Measurements from ENCODE around the gene RNF14. TPM values are rescaled to one million over a fixed set of nuclear protein-coding genes. Genes with fewer than 3 reads are reported as not detected.

The RNF14 gene
- total RNA-seq, 1 donor from 2014 or later: 51.6 TPM

- H3K27me3 Mint-ChIP-seq (ENCODE audit: unreplicated experiment): peaks cover 1% of the 10 kb centered on the region
- peaks cover 3% of the 10 kb centered on the region for H3K4me1 Mint-ChIP-seq (ENCODE audit: unreplicated experiment)
- H3K27ac Mint-ChIP-seq (ENCODE audit: unreplicated experiment): no peak overlapping the region
- H3K4me3 Mint-ChIP-seq (ENCODE audit: unreplicated experiment): no peak overlapping the region
- DNase-seq (ENCODE audit: low spot score): no peak
- no peaks in the 10 kb centered on the region for H3K9me3 Mint-ChIP-seq (ENCODE audit: unreplicated experiment)
- no peak for TF ChIP-seq CTCF (IDR thresholded peaks at IDR 0.05; ENCODE audit: unreplicated experiment)
- peaks cover 3% of the 10 kb centered on the region for H3K36me3 Mint-ChIP-seq (ENCODE audit: low read depth, unreplicated experiment)
Observed at GRCh38 chr5:142038735-142039134, 69.8 kb downstream of the RNF14 start.

Other genes with a start within 250 kb of the RNF14 start
- 140 TPM for gene PCDH1, start 90.7 kb upstream of the RNF14 start, total RNA-seq (ENCODE audit: unreplicated experiment)
- gene DELE1, start 45.2 kb upstream of the RNF14 start, total RNA-seq (ENCODE audit: unreplicated experiment): 115 TPM
- 64.0 TPM for gene PCDH12, start 10.9 kb upstream of the RNF14 start, total RNA-seq (ENCODE audit: unreplicated experiment)
- gene GNPDA1, start 43.9 kb downstream of the RNF14 start, total RNA-seq (ENCODE audit: unreplicated experiment): 59.5 TPM
- 34.8 TPM for gene NDFIP1, start 139.7 kb downstream of the RNF14 start, total RNA-seq (ENCODE audit: unreplicated experiment)

Data from endothelial cell (in vitro differentiated cells).